VCaP (cell line): Measurements from ENCODE around the gene REXO1.

Experiments
- H3K27ac ChIP-seq: fragments of 450-650 bp; 2 replicates; pipeline ENCODE4 v1.5.1; 2017
- TF ChIP-seq, protein P1 (sequence below): fragments of 450-650 bp; conservative IDR thresholded peaks from 2 replicates; pipeline ENCODE4 v1.5.1; 2017; ENCODE audit warnings: mild to moderate bottlenecking, moderate library complexity

The REXO1 gene

DNA sequence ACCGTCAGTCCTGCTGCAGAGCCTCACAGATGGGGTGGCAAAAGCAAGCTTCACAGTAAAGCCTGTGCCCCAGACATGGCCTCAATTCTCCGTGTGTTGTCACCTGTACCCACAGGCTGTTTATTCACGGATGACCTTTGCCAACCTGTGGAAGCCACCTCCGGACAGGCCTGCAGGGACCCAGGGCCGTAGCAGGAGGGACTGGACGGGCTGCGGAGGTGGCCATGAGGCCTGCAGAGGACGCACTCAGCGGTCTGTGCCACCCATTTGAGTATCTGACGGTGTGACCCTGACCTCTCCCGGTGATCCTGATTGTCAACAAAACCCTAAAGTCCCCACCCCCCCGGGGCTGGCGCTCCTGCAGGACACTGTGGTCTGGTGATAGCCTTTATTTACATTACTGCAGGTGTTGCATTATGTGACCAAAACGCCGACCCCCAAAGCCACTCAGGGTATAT is 22.9 kb upstream of the REXO1 start:
- H3K27ac ChIP-seq: peak overlapping the region; percentile 98
- TF ChIP-seq, protein P1, sequence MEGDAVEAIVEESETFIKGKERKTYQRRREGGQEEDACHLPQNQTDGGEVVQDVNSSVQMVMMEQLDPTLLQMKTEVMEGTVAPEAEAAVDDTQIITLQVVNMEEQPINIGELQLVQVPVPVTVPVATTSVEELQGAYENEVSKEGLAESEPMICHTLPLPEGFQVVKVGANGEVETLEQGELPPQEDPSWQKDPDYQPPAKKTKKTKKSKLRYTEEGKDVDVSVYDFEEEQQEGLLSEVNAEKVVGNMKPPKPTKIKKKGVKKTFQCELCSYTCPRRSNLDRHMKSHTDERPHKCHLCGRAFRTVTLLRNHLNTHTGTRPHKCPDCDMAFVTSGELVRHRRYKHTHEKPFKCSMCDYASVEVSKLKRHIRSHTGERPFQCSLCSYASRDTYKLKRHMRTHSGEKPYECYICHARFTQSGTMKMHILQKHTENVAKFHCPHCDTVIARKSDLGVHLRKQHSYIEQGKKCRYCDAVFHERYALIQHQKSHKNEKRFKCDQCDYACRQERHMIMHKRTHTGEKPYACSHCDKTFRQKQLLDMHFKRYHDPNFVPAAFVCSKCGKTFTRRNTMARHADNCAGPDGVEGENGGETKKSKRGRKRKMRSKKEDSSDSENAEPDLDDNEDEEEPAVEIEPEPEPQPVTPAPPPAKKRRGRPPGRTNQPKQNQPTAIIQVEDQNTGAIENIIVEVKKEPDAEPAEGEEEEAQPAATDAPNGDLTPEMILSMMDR: no peak

GRCh38 chr19:1868971-1869370 is 20.7 kb upstream of the REXO1 start:
- TF ChIP-seq, protein P1: no peak
- H3K27ac ChIP-seq: no peak overlapping the region

DNA sequence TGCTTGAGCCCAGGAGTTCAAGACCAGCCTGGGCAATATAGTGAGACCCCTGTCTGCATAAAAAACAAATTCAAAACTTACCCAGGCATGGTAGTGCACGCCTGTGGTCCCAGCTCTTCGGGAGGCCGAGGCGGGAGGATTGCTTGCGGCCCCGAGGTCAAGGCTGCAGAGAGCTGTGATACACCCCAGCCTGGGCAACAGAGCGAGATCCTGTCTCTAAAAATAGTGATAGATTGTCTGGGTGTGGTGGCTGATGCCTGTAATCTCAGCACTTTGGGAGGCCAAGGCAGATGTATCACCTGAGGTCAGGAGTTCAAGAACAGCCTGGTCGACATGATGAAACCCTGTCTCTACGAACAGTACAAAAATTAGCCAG is 19.1 kb upstream of the REXO1 start:
- H3K27ac ChIP-seq: no peak overlapping the region
- TF ChIP-seq, protein P1: no peak

DNA sequence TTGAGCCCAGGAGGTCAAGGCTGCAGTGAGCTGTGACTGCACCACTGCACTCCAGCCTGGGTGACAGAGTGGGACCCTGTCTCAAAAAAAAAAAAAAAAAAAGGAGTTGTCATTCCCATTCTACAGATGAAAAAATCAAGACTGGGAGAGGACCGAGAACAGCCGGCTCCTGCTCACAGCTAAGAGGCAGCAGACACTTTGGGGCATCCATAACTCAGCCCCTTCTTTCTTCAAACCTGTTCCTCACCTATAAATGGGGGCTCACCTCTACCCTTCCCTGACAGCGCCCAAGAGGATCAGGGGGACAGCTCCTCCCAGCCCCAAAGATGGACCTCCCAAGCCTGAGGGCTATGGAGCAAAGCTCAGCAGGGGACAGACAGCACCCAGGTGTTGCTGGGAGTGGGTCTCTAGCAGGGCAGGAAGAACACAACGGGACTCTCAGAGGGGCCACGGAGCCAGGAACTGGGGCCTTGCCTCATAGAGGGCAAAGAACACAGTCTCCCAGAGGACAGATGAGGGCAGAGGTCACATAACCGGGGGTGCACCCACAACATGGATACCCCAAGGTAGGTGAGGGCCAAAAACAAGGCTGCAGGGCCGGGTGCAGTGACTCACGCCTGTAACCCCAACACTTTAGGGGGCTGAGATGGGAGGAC is 18.5 kb upstream of the REXO1 start:
- no peak overlapping the region for H3K27ac ChIP-seq
- TF ChIP-seq, protein P1: no peak

DNA sequence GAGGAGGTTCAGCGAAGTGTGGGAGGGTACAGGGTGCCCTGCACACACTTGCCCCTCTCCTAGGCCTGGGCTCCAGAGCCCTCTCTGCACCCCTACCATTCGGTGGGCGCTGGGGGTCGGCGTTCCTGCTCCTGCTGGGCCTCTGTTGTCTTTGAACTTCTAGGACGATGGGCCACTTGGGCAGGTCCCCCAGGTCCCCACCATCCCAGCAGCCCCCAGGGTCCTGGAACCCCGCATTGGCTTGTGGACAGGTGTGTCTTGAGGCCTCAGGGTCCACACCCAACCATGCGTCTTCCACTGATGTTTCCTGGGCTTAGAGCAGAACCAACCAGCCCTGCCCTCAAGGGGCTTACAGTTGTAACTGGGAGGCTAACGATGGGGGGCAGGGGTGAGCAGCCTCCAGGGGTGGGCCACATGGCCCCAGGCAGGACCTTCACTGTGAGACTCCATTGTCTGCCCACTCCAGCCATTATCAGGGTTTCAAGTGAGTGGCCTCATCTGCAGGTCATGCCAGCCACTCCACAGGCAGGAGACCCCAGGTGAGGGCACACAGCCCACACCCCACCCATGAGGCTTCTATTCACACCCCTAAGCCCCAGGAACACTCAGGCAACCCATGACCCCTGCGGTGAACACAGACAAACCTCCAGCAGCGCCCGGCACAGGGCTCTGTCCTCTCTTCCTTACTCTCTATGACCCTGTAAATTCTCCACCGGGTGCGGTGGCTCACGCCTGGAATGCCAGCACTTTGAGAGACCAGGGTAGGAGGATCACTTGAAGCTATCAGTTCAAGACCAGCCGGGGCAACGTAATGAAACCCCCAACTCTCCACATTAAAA is 17.1 kb upstream of the REXO1 start:
- H3K27ac ChIP-seq: peak overlapping the region; percentile 96
- TF ChIP-seq, protein P1: no peak

GRCh38 chr19:1864480-1865171 is 16.3 kb upstream of the REXO1 start:
- TF ChIP-seq, protein P1: peak; percentile 83
- H3K27ac ChIP-seq: peak overlapping the region; percentile 96
